SW480 (cell line): ENCODE measurements around the gene TIAM2.

Experiments
- DNase-seq: peaks from one replicate; pipeline ENCODE4 v3.0.0-alpha.2; 2016; ENCODE audit warnings: low spot score

TIAM2 gene

DNA sequence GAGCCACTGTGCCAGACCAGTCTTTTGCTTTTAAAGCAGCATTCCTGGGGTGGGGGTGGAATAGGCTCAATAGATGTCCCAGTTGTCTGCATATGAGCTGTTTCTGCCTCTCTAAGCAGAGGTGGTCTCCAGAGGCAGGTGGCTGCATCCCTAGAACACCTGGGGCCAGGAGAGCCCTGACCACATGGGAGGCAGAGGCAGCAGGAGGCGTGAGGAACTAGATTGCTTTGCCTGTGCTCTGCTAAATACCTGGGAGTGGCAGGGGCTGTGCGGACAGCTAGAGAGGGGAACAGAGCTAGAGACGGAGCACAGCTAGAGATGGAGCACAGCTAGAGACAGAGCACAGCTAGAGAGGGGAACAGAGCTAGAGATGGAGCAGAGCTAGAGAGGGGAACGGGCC is 239.6 kb downstream of the TIAM2 start:
- no peak for DNase-seq

GRCh38 chr6:155235087-155235486 is 240.0 kb downstream of the TIAM2 start:
- DNase-seq: no peak

- no peak for DNase-seq
Observed at GRCh38 chr6:155237613-155238012, 242.5 kb downstream of the TIAM2 start.

- DNase-seq: no peak
Observed at GRCh38 chr6:155240905-155241600, 245.9 kb downstream of the TIAM2 start.

GRCh38 chr6:155241966-155242365 is 246.9 kb downstream of the TIAM2 start:
- DNase-seq: no peak

DNA sequence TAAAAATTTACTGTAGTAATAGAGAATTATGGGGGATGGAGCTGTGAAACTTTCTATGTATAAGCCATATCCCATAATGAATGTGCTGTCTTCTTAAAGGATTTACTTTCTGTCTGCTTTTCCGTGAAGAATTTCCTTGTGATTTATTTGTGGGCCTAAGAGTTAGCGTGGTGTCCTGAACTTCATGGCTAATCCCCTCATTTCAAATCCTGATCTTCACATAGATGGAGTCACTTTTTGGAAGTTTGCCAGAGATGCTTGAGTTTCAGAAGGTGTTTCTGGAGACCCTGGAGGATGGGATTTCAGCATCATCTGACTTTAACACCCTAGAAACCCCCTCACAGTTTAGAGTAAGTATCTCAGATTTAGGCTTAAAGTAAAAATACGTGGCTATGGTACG is 249.3 kb downstream of the TIAM2 start:
- no peak for DNase-seq

DNA sequence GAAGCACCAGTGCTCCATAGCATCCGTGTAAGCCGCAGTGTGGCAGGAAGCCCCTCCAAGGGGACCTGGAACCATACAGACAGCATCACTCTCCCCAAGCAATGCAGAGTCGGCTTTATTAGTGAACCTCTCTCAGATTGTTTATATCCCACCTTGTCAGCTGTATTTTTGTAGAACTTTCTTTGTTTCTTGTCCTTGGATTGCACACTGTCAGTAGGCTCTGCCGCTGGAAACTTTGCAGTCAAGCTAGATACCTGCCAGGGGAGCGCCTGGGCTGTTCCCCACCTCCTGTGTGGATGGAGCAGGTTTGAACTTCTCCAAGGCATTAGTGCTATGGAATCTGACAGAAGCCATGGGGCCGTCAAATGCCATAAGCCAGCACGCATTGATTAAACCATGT is 250.1 kb downstream of the TIAM2 start:
- no peak for DNase-seq

GRCh38 chr6:155245831-155246230 is 250.7 kb downstream of the TIAM2 start:
- DNase-seq: no peak

- no peak for DNase-seq
Observed at GRCh38 chr6:155246825-155247224, 251.7 kb downstream of the TIAM2 start.

DNA sequence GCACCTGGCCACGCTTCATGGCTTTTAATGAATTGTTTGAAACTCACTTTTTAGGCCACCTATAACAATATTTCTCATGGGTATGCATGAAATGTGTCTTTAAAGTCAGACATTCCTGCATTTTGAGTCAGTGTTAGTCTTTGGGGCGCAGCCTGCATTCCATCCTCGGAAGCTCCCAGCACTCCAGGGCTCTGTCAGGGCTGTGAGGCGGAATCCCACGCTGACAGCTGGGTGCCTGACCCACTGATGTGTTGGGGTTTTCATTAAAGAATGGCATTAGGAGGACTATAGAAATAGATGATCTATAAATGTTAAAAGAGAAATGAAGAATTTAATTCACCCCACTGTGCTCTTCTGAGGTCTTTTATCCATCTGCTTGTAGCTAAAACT is 252.5 kb downstream of the TIAM2 start:
- DNase-seq: no peak

DNA sequence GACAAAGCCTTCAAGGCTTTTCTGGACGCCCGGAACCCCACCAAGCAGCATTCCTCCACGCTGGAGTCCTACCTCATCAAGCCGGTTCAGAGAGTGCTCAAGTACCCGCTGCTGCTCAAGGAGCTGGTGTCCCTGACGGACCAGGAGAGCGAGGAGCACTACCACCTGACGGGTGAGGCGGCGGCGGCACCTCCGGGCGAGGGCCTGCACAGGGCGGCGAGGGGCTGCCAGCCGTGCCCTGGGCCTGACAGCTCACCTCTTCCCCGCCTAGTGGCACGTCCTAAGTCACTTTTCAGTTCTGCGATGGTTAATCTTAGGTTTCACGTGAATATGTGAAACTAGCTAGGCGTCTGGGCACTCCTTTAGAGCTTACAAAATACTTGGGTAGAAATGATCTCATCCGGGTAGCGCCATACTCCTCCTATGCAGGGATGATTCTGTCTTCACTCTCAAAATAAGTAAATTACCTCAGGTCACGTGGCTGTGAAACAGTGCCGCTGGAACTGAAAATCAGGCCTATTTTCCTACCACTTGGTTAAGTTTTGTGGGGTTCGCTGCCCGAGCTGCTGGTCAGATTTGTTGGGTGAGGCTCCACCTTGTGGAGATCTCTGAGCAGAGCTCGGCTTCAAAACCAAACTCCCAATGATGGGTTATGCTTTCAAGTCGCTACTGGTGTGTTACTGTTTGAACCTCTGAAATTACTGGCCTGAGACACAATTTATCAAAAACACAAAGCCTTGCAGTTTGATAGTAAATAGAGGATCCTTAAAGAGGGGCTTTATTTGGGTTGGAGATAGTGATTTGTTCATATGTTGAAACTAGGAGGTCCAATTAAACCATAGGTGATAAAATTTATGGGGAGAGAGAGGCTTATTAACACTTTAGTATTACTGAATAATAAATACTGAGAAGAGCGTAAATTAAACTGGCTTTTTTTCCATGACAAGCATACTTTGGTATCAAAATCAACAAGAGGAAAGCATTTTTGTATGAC is 253.2 kb downstream of the TIAM2 start:
- peak; percentile 2 for DNase-seq

DNA sequence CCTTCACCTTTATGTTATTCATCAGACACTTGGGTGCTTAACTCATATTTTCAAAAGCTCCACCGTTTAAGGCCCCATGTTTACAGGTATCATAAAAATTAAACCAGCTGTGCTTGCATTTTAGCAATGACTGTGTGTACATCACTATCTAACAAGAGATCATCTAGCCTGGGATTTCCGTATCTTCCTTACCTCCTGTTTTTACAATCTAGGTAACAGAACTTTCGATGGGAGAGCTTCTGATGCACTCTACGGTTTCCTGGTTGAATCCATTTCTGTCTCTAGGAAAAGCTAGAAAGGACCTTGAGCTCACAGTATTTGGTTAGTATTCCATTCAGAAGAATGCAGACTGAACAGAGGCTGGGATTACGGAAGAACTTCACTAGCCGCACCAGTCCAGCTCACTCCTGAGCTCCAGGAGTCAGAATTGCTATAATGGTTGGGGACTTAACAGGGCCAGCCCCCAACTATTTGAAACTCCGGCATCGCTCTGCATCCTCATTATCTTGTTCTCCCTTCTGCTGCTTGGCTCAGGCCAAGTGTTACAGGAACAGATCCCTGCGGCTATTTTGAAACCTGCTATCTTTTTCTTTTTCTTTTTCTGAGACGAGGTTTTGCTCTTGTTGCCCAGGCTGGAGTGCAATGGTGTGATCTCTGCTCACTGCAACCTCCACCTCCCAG is 255.7 kb downstream of the TIAM2 start:
- DNase-seq: no peak

DNA sequence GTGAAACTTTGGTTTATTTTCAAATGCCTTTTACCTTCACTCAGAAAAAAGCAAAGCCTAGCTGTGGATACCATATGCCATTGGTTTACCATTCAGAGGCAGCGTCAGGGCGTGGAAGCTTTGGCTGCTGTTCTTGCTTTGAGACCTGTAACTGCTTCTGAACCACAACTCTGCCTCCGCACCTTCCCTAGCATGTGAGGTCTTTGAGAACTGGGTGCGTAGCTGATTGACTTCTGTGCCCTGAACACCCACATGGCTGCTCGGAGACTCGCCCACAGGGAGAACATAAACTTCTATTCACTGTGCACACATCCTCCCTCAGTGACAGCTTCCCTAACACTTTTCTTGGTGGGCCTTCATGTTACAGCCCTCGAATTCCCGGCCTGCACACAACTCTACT is 257.5 kb downstream of the TIAM2 start:
- no peak for DNase-seq

- no peak for DNase-seq
Observed at GRCh38 chr6:155253337-155253736, 258.2 kb downstream of the TIAM2 start.

DNA sequence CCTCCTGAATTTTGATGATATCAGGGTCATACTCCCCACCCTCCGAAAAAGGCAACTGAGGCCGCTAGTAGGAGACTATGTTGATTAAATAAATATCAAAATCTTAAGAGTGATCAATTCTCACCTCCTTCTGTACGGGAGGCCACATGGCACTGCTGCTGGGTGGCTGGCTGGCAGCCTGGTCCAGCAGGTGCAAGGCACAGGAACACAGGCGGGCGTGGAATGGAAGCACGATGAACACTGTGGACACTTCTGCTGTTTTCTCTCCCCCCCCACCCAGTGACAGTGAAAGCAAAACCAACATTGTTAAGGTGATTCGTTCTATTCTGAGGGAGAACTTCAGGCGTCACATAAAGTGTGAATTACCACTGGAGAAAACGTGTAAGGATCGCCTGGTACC is 259.0 kb downstream of the TIAM2 start:
- DNase-seq: no peak

- no peak for DNase-seq
Observed at GRCh38 chr6:155256122-155256795, 261.1 kb downstream of the TIAM2 start.

- DNase-seq: no peak
Observed at GRCh38 chr6:155257796-155258195, 262.7 kb downstream of the TIAM2 start.

GRCh38 chr6:155259204-155259603 is 264.1 kb downstream of the TIAM2 start:
- no peak for DNase-seq

DNA sequence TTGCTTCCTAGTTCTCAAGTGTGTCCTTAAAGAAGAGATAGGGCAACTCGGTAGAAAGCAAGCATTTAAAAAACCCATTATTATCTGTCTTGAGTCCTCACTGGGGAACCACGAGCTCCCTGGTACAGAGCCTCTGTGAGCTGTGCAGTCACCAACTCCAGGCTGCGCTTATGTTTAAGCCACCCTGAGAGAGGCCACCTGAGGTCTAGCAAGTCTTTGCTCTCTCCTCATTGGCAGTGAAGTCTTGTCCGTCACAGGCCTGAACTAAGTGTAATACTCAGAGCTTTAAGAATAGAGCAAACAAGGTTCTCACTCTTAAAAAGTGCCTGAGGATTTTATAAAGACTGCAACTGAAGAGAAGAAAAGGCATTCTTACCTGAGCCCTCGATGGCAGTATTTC is 264.8 kb downstream of the TIAM2 start:
- no peak for DNase-seq

- DNase-seq: no peak
Observed at GRCh38 chr6:155260686-155261085, 265.6 kb downstream of the TIAM2 start.

GRCh38 chr6:155261111-155261900 is 266.2 kb downstream of the TIAM2 start:
- no peak for DNase-seq
